Activated T-helper 1 cell treated with anti-CD3 and anti-CD28 coated beads, Interleukin-12 subunit alpha, Interleukin-12 subunit beta, Interleukin-2, Interleukin-4 antibody, amounts not matched to agents 30 ng/mL and 10 ng/mL and 1 ng/mL, durations not matched to agents 14 hours and 24 hours and 36 hours (primary cell): ENCODE measurements around the gene HAUS8. TPM values are rescaled to one million over a fixed set of nuclear protein-coding genes. Genes with fewer than 3 reads are reported as not detected.
"Not testable (repeated sequence)": the region's sequence is repeated elsewhere in the genome, so short reads cannot be mapped to it uniquely, and the experiment has no call there.

Source experiments
- DNase-seq: peaks from one replicate; pipeline ENCODE4 v3.0.0; 2021; ENCODE audit warnings: low spot score
- H3K27ac Mint-ChIP-seq: one replicate; pipeline ENCODE4 v1.8.0; 2021; ENCODE audit warnings: mild to moderate bottlenecking, mixed read lengths
- H3K27me3 Mint-ChIP-seq: one replicate; pipeline ENCODE4 v1.8.0; 2022; ENCODE audit warnings: mild to moderate bottlenecking, moderate library complexity, mixed read lengths; ENCODE audit not compliant: insufficient read depth
- H3K36me3 Mint-ChIP-seq: one replicate; pipeline ENCODE4 v1.8.0; 2021; ENCODE audit warnings: low read depth, mixed read lengths
- H3K4me1 Mint-ChIP-seq: one replicate; pipeline ENCODE4 v1.8.0; 2021; ENCODE audit warnings: low read depth, mixed read lengths
- H3K4me3 Mint-ChIP-seq: one replicate; pipeline ENCODE4 v1.8.0; 2021; ENCODE audit warnings: mild to moderate bottlenecking, moderate library complexity, mixed read lengths
- H3K9me3 Mint-ChIP-seq: one replicate; pipeline ENCODE4 v1.8.0; 2021; ENCODE audit warnings: mixed read lengths
- intact Hi-C: fragments of 100-400 bp; cut with micrococcal nuclease; formaldehyde crosslinking; loops from one replicate; pipeline ENCODE4 v1.15.1; 2024
- total RNA-seq: library from RNA; stranded (reverse); gene quantifications from 2 replicates; pipeline ENCODE4 v1.2.3, GENCODE V29; 2022

Gene HAUS8
- total RNA-seq, 1 donor from 2014 or later, result 32.8 TPM

DNA sequence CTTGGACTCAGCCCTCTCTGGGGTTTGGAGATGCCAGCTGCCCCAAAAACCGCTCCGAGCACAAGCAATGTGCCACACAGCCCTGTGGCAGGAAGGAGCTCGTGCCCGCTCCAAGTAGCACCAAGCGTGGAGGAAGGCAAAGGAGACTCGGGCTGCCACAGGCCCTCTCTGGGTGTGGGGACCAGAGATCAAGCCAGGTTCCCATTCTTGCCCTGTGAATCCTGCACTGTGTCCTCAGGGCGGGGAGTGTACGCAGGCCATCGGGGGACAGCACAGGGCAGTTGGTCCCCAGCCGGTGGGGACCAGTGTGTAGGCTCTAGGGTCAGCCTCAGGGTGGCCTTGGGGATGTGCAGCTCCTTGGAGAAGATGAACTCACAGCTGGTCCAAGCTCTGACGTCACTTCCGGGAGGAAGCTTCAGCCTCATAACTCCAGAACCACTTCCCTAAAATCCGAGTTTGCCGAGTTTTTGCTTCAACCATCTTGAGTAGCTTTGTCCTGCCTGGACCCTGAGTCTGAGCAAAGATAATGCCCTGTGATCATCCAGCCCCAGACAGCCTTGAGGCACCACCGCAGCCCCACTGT is 39.3 kb downstream of the HAUS8 start:
- intact Hi-C loops, result no loop called here
- DNase-seq, result no peak
- Mint-ChIP-seq H3K9me3 (no peaks in the 10 kb centered on the region), H3K4me1 (no peaks in the 10 kb centered on the region), H3K27ac (no peak overlapping the region), H3K36me3 (no peaks in the 10 kb centered on the region), H3K4me3 (no peak overlapping the region), H3K27me3 (peaks cover 9% of the 10 kb centered on the region)

DNA sequence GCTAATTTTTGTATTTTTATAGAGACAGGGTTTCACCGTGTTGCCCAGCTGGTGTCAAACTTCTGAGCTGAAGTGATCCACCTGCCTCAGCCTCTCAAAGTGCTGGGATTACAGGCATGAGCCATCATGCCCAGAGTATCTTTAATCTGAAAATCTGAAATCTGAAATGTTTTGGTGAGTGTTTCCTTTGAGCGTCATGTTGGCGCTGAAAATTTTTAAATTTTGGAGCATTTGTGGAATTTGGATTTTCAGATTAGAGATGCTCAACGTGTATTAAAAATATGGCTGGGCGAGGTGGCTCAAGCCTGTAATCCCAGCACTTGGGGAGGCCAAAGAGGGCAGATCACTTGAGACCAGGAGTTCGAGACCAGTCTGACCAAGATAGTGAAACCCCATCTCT is 43.5 kb downstream of the HAUS8 start:
- Mint-ChIP-seq H3K27me3 (peaks cover 29% of the 10 kb centered on the region), H3K4me3 (no peak overlapping the region), H3K9me3 (no peaks in the 10 kb centered on the region), H3K27ac (no peak overlapping the region), H3K4me1 (no peaks in the 10 kb centered on the region), H3K36me3 (no peaks in the 10 kb centered on the region)
- intact Hi-C loops, result no loop called here
- no peak for DNase-seq

DNA sequence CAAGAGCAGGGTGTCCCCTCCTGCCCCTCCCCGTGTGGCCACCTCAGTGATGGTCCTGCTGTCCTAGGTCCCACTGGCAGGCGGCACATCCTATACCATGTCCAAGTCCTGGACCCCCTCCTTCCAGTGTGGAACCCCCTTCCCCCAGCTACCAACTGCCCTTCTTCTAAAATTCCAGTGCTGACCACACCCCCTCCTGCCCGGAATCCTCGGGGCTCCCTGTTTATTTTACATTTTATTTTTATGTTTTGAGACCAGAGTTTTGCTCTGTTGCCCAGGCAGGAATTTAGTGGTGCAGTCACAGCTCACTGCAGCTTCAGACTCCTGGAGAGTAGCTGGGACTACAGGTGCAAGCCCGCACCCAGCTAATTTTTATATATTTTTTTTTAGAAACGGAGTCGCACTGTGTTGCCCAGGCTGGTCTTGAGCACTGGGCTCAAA is 47.7 kb downstream of the HAUS8 start:
- Mint-ChIP-seq H3K36me3 (no peaks in the 10 kb centered on the region), H3K27me3 (peaks cover 45% of the 10 kb centered on the region), H3K9me3 (no peaks in the 10 kb centered on the region), H3K4me3 (no peak overlapping the region), H3K4me1 (peaks cover 7% of the 10 kb centered on the region), H3K27ac (no peak overlapping the region)
- no peak for DNase-seq
- intact Hi-C loops, result no loop called here

DNA sequence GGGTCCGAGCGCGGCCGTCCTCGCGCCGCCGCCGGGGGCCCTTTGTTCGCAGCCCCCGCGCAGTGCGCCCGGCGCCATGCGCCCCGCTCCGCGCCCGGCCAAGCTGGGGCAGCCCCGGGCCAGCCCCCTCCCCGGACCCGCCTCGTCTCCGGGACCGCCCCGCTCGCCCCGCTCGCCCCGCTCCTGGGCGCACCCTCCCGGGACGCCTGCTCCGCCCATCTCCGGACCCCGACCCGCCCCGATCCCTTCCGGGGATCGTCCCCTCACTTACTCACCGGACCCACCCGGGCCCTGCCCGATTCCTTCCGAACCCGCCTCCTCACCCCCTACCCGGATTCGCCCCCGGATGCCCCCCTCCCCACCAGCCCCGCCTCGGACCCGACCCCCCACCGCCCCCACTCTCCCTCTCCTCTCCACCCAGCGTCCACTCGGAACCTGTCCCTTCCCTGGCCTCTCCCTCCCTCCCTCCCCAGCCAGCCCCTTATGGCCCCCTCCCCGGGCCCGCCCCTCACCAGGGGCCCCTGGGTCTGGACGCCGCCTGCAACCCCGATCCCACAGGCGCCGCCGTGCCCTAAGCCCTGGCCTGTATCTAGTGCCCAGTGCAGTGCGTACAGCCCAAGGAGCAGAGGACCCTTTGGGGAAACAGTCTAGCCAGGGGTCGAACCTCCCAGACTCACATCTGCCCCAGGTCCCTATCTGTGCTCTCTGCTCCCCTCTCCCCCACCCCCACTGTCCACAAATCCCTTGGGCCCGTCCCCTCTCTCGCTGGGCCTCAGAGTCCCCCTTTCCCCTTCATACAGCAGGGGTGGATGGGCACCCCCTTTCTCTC is 48.3 kb downstream of the HAUS8 start, which contains the start of gene CPAMD8:
TSS of gene CPAMD8 (minus strand) at position 105 of the 829 bp plus-strand sequence. CDS start 168 bp downstream, outside the sequence.
- no peak for DNase-seq
- intact Hi-C loops, result no loop called here
- H3K9me3 Mint-ChIP-seq, result no peaks in the 10 kb centered on the region
- no peaks in the 10 kb centered on the region for H3K36me3 Mint-ChIP-seq
- no peak within 1 kb of the TSS for H3K4me3 Mint-ChIP-seq
- H3K27me3 Mint-ChIP-seq, result peaks cover 45% of the 10 kb centered on the region
- H3K4me1 Mint-ChIP-seq, result peaks cover 7% of the 10 kb centered on the region
- H3K27ac Mint-ChIP-seq, result no peak within 1 kb of the TSS

DNA sequence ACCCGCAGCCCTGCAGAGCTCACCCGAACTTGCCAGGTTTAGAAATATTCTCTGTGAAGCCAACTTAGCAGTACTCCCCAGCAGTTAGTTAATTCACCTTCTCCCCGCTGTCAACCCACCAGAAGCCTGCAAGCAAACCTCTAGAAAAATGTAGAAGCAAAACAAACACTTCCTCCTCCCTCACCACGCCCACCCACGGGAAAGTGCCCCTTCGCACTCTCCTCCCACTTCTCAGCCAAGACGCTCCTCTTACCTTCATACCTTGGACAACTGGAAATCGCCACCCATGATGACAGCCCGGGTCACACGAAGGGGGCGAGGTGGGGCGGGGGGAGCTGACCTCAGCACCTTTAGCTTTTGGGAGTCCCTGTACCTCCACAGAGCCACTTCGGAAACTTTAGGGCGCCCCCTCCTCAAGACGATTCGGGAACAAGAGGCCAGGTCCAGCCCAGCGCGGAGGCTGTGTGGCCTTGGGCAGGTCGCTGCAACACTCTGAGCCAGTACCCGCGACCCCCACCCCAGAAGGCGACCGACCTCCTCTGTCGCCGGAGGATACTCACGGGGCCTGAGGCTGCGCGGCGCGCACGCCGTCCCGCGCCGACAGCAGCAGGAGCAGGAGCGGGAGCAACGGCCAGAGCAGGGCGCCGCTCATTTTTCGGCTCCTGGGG is 49.1 kb downstream of the HAUS8 start:
- no peak for DNase-seq
- no peaks in the 10 kb centered on the region for H3K36me3 Mint-ChIP-seq
- intact Hi-C loops, result no loop called here
- H3K9me3 Mint-ChIP-seq, result no peaks in the 10 kb centered on the region
- peaks cover 7% of the 10 kb centered on the region for H3K4me1 Mint-ChIP-seq
- H3K4me3 Mint-ChIP-seq, result no peak overlapping the region
- H3K27ac Mint-ChIP-seq, result no peak overlapping the region
- H3K27me3 Mint-ChIP-seq, result peaks cover 45% of the 10 kb centered on the region

DNA sequence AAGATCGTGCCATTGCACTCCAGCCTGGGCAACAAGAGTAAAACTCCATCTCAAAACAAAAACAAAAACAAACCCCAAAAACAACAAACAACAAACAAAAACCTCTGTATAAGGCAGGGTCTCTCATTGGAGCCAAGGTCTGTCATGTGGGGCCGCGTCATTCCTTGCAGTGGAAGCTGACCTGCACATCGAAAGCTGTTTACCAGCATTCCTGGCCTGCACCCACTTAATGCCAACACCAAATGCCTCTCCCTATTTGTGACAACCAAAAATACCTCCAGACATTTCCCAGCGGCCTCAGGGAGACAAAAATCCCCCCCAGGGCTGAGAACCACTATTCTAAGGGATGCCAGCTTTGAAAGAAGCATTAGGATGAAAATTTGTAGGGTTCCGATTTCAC is 49.9 kb downstream of the HAUS8 start:
- Mint-ChIP-seq H3K9me3 (peaks cover 4% of the 10 kb centered on the region), H3K36me3 (no peaks in the 10 kb centered on the region), H3K27me3 (peaks cover 45% of the 10 kb centered on the region), H3K4me1 (peaks cover 7% of the 10 kb centered on the region), H3K27ac (no peak overlapping the region), H3K4me3 (no peak overlapping the region)
- intact Hi-C loops, result no loop called here
- DNase-seq, result no peak

DNA sequence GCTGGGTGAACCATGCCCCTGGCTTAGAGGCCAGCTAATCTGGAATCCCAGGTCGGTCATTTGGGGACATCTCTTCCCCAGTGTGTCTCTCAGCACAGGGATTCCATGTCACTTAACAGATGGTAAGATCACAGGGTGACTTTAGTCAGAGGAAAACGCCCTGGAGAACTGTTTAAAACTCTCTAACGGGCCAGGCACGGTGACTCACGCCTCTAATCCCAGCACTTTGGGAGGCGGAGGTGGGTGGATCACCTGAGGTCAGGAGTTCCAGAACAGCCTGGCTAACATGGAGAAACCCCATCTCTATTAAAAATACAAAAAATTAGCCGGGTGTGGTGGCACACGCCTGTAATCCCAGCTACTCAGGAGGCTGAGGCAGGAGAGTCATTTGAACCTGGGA is 50.3 kb downstream of the HAUS8 start:
- H3K27me3 Mint-ChIP-seq, result peaks cover 45% of the 10 kb centered on the region
- H3K4me1 Mint-ChIP-seq, H3K27ac Mint-ChIP-seq, DNase-seq, H3K9me3 Mint-ChIP-seq, H3K4me3 Mint-ChIP-seq, H3K36me3 Mint-ChIP-seq, intact Hi-C loops: not testable (repeated sequence)

DNA sequence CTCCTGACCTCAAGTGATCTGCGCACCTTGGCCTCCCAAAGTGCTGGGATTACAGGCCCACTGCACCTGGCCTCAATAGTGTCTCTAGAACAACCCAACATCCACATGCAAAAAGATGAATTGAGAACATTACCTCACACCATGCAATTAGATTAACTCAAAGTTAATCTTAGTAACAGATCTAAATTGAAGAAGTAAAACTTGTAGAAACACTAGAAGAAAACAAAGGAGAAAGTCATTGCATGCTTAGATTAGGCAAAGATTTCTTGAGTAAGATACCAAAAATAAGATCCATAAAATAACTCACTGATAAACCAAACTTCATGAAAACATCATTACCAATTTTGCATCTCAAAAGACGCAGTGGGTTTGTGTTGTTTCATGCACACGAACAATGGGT is 51.4 kb downstream of the HAUS8 start:
- H3K27me3 Mint-ChIP-seq, result peaks cover 41% of the 10 kb centered on the region
- H3K27ac Mint-ChIP-seq, result no peak overlapping the region
- no peak overlapping the region for H3K4me3 Mint-ChIP-seq
- DNase-seq, result no peak
- intact Hi-C loops, result no loop called here
- peaks cover 7% of the 10 kb centered on the region for H3K4me1 Mint-ChIP-seq
- H3K9me3 Mint-ChIP-seq, result peaks cover 4% of the 10 kb centered on the region
- H3K36me3 Mint-ChIP-seq, result no peaks in the 10 kb centered on the region

DNA sequence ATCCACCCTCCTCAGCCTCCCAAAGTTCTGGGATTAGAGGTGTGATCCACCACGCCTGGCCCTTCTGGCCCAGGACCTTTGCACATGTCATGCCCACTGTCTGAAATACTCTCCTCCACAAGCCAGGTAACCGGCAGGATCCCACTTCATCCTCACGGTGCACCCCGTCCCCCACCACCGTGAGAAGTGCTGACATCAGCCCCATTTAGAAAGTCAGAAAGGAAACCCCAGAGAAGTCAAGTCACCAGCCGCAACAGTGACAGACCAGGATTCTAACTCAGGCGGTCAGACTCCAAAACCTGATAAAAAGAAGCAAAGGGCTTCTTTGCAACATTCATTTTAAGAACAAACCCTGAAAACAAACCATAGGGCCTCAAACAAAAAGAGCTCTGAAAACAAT is 52.5 kb downstream of the HAUS8 start:
- Mint-ChIP-seq H3K36me3 (no peaks in the 10 kb centered on the region), H3K27ac (no peak overlapping the region), H3K9me3 (peaks cover 4% of the 10 kb centered on the region), H3K4me1 (peaks cover 7% of the 10 kb centered on the region), H3K4me3 (no peak overlapping the region), H3K27me3 (peaks cover 30% of the 10 kb centered on the region)
- intact Hi-C loops, result no loop called here
- DNase-seq, result no peak

DNA sequence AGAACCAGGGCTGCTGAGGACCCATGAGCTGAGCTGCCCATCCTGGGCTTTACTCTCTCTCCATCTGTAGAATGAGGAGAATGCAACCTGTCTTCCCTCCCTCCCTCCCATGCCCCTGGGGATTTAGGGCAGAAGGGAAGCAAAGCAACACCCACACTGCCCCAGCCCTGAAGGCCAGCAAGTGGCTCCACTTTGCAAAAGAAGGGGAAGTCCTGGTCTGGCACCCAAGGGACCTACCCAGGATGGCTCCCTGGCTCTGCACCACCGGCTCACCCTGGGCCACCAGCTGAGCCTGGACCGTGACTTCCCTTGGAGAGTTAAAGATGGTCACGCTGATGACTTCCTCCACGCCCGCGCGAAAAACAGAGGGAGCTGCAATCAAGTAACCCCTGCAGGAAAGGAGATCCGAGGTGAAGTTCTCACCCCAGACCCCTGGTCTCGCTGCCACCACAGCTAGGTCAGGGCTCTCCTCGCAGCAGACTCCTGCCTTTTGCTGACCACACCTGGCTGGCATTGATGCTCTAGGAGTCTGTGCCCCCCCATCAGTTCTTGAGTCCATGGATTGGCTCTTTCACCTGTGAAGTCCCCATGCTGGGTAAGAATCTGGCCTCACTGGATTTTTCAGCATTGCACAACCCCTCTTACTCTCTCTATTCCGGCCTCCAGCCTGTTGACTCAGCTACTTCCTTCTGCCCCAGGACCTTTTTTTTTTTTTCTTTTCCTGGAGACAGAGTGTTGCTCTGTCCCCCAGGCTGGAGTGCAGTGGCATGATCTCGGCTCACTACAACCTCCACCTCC is 53.3 kb downstream of the HAUS8 start:
- Mint-ChIP-seq H3K9me3 (peaks cover 4% of the 10 kb centered on the region), H3K36me3 (no peaks in the 10 kb centered on the region), H3K27ac (no peak overlapping the region), H3K4me3 (no peak overlapping the region), H3K27me3 (peaks cover 25% of the 10 kb centered on the region), H3K4me1 (peaks cover 7% of the 10 kb centered on the region)
- intact Hi-C loops, result no loop called here
- DNase-seq, result no peak

DNA sequence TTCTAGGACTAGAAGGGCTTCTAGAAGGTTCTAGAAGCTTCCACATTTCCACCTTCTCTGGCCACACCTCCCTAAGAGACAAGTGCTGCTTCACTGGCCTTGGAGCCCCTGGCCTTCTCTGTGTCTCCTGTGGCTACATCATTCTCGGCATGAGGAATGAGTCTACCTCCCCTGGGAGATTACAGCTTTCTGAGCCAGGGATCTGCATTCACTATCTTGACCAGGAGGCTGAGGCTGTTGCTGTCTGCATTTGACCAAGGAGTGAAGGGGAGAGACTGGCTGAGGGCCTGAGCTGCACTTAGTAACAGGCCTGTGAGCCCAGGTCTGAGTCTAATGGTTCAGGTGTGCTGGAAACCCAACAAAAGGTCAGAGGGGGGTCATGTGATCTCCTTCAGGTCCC is 53.9 kb downstream of the HAUS8 start:
- H3K4me1 Mint-ChIP-seq, result peaks cover 7% of the 10 kb centered on the region
- H3K9me3 Mint-ChIP-seq, result peaks cover 4% of the 10 kb centered on the region
- DNase-seq, result no peak
- intact Hi-C loops, result no loop called here
- H3K36me3 Mint-ChIP-seq, result no peaks in the 10 kb centered on the region
- peaks cover 25% of the 10 kb centered on the region for H3K27me3 Mint-ChIP-seq
- H3K4me3 Mint-ChIP-seq, result no peak overlapping the region
- H3K27ac Mint-ChIP-seq, result no peak overlapping the region

DNA sequence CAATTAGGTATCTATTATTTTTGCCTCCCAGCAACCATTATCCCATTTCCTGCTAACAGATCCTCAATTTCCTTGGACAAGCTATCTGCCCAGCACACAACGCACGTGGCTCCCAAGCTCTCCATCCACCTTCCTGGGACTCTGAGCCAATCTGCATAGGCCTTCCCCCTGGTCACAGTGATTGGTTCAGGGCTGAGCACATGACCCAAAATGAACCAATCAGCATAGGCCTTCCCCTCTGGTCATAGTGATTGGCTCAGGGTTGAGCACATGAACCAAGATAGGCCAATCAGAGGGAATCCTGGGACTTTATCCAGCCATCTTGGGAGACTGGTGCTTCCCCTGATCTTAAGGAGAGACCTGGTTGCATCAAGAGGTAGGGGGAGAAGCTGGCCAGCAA is 54.4 kb downstream of the HAUS8 start:
- intact Hi-C loops, result no loop called here
- peaks cover 20% of the 10 kb centered on the region for H3K27me3 Mint-ChIP-seq
- no peak overlapping the region for H3K27ac Mint-ChIP-seq
- H3K4me3 Mint-ChIP-seq, result no peak overlapping the region
- no peak for DNase-seq
- peaks cover 2% of the 10 kb centered on the region for H3K4me1 Mint-ChIP-seq
- no peaks in the 10 kb centered on the region for H3K36me3 Mint-ChIP-seq
- peaks cover 4% of the 10 kb centered on the region for H3K9me3 Mint-ChIP-seq
